GM18511 (cell line): ENCODE results near the gene LHCGR.
A peak's percentile ranks its signal among the peaks of the same experiment; 100 is the strongest.
"Not testable (repeated sequence)": the region's sequence is repeated elsewhere in the genome, so short reads cannot be mapped to it uniquely, and the experiment has no call there.

Experiments used
- ATAC-seq: cut with Tn5 transposase; IDR thresholded peaks from one replicate; pipeline ENCODE4 v1.9.1; 2021; ENCODE audit warnings: mild to moderate bottlenecking, moderate library complexity; ENCODE audit not compliant: unreplicated experiment

The LHCGR gene

DNA sequence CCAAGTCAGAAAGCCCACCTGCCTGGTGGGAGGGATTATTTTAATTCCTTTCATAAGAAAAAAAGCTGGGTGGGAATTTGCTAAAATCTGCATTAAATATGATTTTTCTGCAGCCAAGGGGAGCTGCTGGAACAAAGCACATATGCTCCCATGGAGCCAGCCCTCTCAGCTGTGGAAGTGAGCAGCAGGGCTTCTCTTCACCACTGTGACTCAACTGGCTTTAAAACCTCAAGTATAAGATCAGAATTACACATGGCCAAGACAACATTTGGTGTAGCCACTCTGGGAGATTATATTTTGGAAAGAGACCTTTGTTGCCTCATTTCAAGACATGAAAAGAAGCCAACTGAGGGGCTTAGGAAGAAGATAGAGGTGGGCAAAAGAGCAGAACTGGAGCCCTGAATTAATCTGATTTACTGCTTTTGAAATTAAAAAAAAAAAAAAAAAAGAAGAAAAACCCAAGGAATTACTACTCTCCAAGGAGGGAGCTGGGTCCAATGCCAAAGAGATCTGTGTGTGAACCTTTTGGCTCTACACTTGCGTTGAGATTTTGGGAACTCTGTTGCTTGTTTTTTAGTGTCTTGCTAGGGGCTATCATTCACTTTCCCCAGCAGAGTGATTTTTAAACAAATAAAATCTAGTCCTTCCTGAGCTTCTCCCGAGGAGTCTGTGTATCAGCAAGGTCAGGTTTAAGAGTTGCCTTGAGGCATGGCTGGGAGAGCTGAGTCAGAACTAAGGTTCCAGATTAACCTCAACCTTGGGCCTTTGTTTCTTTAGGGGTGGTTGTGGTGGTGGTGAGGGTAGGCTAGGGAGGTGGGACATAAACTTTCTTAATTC lies 6.0 kb downstream of the LHCGR start:
- peak; percentile 65 for ATAC-seq

DNA sequence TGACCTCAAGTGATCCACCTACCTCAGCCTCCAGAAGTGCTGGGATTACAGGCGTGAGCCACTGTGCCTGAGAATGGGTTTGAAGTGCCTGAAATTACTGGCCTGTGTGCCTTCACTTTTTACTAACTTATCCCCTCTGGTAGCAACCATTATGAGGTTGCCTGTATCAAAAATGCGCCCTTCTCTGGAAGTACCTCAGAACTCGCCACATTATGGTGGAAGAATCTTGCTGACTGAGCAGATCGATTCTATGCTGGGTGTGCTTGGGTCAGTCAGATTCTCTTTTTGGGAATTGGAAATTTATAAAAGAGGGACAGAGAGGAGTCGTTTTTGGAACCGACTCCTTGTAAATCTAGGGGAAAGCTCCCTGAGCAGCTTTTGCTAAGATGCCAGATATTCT lies 8.2 kb downstream of the LHCGR start:
- ATAC-seq: no peak

DNA sequence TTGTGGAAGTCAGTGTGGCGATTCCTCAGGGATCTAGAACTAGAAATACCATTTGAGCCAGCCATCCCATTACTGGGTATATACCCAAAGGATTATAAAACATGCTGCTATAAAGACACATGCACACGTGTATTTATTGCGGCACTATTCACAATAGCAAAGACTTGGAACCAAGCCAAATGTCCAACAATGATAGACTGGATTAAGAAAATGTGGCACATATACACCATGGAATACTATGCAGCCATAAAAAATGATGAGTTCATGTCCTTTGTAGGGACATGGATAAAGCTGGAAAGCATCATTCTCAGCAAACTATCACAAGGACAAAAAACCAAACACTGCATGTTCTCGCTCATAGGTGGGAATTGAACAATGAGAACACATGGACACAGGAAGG lies 16.3 kb downstream of the LHCGR start:
- not testable (repeated sequence) for ATAC-seq

DNA sequence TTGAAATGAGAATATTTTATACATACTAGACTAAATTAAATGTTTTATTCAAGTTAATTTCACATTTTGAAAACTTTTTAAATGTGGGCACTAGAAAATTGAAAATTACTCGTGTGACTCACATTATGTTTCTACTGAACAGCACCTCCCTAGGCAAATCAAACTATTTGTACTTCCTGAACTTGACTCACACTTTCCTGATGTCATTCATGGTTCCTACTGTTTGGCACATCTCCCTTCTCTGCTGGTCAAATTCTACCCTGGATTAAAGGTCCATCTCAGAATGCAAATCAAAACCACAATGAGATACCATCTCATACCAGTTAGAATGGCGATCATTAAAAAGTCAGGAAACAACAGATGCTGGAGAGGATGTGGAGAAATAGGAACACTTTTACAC lies 16.7 kb downstream of the LHCGR start:
- ATAC-seq: no peak

DNA sequence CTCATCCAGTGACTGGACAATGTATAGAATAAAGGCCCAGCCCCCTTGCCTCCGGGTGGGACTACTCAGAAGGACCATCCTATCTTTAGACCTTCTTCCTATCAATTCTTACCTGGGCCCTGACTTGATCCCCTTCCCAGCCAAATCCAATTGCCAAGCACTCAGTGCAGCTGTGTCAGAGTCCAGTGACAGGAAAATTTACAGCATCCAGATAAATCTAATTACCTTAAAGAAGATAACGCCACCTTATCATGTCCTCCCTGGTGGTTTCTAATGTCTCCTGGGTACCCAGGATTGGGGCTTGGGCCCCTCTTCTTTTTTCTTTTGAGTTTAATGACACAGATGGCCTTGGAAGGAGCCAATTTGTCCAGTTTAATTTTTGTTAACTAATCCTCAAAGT lies 19.3 kb downstream of the LHCGR start:
- no peak for ATAC-seq

DNA sequence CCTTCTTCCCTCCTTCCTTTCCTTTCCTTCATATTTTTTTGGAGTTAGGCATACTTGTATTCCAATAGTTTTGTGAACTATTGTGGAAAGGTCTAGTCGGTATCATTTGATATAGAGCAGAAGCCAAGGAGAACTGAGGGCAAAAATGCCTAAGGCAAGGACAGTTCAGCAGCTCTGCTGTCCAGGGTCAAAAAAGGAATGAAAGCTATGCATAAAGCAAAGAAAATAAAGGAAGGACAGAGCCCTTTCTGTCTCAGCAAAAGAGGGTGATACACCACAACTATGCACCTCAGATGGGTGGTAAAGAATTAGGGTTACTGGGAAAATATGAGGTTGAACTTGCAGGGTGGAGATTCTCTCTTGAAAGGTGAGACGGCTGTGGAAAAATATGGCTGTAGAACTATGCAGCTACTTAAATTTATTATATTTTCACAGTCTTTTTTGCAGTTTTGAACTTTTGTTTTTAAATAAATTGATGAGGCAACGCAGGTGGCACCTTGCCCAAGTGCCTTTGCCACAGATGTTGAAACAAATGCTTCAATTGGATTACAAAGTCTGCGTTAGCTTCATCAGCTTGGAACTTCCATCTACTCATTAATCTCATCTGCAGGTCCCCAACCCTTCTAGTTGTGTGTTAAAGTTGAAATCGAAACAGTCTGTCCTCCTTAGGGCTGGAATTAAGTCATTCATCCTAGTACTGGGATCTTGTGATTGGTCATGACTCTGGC lies 20.8 kb downstream of the LHCGR start:
- ATAC-seq: no peak

DNA sequence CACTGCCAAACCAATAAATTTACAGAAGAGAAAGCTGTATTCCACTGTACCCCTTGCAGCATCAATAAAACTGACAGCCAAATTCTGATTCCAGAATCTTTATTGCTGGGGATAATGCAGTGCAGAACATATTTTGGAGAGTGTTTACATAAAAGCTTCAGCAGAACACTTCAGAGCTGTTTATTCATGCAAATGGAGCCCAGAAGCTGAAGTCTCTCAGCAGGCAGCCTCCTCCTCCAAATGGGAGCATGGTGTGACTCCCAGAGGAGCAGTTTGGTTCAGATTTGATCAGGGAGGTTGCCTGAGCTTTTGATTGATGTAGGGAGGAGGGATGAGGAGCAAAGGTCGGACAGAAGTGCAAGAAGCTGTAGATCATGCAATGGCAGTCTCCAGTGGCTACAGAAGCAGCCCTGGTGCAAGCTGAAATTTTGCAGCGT lies 22.4 kb downstream of the LHCGR start:
- ATAC-seq: no peak

DNA sequence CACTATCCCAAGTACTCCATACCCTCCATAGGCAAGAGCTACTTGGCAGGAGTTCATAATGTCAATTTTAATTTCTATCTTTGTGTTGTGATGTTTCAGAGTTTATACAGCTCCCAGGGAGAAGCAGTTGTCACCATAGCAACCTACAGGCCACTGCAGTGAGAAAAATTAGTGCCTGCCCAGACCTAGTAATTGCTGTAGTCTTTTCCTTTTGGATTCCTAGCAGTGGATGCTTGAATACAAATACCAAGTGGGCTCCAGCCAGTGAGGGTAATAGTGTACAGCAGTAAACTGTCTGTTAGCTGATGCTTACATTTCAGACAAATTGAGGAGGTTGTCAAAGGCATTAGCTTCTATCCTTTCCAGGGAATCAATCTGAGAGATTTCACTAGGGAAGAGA lies 26.7 kb downstream of the LHCGR start:
- no peak for ATAC-seq

DNA sequence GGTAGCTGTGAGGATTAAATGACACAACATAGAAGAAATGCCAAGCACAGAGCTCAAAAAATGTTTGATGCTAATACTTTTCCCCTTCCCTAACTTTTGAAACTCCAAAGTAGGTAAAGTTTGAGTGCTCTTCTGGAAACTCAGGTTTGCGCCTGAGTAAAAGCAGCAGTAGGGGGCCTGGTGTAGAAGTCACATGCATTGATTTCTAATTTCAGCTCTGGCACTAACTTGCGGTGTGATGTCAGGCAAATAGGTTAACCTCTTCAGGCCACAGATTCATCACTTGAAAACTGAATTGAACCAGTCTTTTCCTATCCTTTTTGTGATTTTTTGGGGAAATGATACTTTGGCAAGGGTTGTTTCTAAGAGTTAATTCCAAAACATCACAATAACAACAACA lies 27.2 kb downstream of the LHCGR start:
- no peak for ATAC-seq

DNA sequence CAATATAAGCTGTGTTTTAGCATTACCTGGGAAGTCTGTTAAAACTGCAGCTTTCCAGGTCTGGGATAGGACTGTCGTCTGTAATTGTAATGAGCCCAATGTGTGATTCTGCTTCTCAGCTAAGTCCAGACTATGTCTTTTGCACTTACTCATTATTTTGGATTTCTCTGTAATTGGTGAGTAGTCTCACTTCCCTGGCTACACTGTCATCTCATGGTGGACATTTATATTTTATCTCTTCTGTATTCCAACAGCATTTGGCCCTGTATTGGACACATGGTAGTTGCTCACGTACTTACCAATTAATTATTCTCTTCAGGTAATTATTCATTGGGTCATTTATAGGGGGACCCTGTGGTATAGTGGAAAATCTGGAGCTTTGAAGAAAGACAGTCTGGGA lies 28.0 kb downstream of the LHCGR start:
- no peak for ATAC-seq

DNA sequence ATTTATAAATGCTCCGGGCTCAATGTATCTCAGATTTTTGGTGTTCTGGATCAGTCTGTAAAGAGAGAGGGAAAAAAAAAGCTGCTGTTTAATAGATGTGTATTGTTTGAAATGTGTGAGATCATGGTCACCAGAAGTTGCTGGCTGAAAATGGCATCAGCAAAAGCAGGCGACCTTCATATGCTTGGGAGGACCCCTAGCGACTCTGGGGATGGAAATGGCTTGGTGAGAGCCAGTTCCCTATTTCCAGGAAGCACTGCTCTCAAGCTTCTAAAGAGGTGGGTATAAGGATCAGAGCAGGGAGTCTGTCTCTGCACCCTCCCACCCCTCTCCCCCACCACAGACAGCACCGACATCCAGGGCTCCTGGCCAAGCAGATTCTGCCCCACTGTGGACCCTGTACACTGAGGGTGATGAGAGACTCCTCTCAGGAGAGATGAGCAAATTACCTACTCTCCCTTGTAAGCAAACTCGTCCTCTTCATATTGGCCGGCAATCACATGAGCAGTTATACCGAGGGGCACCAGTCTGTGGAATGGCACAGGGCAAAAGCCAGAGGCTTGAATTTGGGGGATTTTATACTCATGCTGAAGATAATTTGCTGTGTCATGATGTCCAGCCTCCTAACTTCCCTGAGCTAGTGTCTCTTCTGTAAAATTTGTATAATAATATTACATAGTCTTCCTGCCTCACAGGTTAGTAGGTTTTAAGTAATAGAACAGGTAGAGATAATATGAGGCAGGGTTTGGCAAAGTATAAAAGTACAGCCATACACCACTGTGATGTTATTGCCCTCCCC lies 29.6 kb downstream of the LHCGR start:
- no peak for ATAC-seq

DNA sequence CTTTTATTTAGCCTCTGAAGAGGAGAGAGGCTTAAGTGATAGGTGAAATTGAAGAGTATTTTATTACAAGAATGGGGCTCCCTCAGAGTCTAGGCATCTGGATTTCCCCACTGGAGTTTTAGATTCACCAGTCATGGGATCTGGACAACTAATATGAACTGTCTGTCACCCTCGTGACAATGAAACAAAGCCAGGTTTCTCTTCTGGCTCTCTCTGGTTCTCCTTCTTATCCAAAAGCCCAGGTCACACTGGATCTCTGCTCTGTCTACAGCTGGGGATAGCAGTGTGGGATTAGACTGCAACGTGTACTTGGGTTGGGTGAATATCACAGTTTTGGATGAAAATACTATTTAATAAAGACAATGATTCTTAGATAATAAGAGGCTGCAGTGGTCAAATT lies 31.2 kb downstream of the LHCGR start:
- no peak for ATAC-seq

DNA sequence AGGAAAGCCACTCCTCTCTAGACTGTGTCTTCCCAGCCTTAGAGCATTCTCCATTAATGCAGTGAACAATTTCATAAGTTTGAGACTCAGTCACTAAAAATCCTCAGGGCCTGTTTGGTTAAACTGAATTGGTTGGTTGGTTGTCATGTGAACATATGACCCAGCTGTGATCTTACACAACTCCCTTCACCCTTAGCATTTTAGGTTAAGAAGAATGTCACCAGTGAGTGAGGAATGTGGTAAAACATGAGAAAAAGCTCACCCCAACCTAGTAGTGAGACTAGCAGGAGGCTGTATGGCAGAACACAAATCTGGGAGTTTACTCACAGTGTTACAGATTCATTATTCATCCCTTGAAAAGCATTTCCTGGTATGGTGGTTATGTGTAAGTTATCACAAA lies 32.4 kb downstream of the LHCGR start:
- ATAC-seq: no peak

DNA sequence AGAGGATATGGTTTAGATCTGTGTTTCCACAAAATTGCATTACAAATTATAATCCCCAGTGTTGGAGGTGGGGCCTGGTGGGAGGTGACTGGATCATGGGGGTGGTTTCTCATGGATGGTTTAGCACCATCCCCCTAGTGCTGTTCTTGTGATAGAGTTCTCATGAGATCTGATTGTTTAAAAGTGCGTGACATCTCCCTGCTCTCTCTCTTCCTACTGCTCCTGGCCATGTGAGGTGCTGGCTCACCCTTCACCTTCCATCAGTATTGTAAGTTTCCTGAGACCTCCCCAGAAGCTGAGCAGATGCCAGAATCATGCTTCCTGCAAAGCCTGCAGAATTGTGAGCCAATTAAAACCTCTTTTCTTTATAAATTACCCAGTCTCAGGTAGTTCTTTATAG lies 33.1 kb downstream of the LHCGR start:
- no peak for ATAC-seq

DNA sequence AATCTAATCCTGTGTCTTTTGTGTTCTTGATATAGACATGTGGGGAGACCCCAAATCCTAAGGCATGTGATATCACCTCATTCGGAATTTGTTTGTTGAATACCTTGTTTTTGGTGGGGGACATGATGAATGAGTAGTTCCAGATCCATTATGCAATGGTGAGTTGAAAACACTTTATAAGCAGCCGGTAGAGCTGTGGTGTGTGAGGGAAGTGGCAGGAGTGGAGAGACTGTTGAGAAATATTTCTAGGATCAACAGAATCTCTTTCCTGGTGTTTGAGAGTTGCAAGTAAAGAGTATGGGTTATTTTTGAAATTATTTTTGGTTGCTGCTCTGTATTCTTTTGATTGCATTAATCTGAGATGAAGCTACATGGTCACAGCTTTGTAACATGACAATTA lies 34.4 kb downstream of the LHCGR start:
- no peak for ATAC-seq

DNA sequence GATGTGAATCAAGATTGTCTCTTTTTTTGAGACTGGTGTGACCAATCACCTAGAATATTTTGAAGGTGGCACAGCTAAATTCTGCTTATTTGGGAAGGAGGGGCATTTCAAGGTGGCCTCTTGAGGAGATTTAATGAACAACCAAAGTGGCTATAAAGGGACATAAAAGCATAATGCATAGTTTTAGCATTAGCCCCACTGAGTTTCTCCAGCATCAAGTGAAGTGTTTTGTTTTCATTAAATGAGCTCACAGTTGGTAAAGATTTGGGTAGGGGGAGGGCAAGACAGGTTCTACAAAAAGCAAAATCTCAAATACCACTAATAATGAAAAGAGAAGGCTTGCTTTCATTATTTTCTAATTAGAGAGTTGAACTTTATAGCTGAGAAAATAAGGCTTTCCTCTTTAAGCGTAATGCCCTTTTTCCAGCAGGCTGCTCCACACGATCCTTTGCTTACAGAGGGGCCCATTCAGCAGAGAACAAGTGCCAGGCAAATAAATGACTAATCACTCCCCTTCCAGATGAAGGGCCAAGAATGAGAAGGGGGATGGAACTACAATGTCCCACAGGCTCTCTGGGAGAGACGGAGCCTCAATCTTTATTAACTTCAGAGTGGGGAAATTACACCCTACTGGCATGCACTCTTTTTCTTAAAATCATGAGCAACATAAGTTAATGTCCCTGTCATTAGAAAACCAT lies 35.9 kb downstream of the LHCGR start:
- ATAC-seq: no peak

DNA sequence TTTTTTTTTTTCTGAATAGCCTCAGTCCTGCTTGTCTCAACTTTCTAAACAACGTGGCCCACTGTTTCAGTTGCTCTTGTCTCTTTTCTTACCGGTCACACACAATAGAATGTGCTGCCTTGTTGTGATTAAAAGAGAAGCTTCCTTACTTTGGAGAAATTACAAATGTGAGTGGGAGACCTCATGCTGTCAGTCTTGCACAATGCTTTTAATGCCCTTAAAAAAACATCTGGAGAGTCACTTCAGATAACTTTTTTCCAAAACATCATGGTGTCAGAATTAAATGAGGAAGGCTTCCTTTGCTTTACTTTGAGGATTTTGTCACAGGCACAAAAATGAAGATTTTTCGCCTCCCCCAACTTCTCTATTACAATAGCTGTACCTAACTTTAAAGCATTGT lies 37.7 kb downstream of the LHCGR start:
- no peak for ATAC-seq

DNA sequence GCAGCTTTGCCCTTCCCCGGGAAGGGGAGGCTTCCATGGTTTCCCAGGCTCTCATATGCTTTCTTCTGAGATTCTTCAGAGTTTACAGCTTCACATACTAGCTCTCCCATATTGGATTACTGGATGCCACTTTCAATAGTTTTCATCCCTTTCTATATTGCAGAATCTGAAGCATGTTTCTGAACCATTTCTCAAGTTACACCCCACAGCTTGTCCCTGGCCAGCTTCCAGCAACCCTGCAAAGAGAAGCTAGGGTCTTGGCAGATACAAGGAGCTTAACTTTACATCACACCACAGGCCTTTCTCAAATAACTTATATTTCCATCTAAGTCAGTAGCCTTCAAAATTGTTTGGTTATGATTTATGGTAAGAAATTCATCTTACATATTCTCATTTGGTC lies 39.6 kb downstream of the LHCGR start:
- no peak for ATAC-seq

DNA sequence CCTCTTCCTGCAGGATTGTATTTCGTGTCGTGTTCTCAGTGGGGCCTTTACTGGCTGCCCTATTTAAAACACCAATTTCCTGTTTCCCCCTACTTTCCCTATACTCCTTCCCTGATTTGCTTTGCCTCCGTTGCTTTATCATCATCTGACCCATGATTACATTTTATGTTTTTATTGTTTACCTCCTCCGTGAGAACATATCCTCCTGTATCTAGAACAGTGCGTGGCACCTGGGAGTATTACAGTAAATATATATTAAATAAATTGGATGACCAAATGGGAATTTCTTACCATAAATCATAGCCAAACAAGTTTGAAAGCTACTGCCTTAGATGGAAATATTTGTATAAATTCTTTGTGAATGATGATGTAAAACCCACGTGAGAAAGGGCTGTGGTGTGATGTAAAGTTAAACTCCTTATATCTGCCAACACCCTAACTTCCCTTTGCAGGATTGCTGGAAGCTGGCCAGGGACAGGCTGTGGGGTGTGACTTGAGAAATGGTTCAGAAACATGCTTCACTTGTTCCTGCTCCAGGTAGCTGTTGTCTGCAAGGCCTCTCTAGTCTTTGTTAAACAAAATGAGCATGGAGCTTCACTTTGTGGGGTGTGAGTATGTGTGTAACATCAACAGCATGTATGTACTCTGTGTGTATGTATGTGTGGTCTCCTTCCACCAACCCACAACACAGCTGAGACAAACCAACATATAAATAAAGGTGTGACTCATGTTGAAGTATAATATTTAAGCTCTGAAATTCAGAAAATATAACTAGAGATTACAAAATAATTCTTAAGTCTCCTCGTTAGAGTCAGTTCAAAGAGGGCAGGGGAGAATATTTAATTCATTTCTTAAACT lies 40.3 kb downstream of the LHCGR start:
- no peak for ATAC-seq

DNA sequence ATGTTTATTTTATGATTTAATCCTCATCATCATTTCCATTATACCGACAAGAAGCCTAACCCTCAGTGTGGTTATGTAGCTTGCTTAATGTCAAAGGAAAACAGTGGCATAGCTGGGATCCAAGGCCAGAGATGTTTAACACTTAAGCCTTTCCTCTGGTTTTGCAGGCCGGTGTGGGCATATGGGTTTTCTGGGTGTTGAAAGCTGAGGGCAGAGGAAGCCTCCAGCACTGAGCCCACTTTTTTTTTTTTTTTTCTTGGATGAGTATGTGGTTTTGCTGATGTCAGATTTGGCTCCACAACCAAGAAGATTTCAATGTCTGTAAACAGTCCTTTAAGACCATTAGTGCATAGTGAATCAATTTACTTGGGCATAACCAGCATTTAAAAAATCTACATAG lies 41.3 kb downstream of the LHCGR start:
- ATAC-seq: no peak
